ENCODE measurements around the gene UBE2J1.
"Not testable (repeated sequence)": the region's sequence is repeated elsewhere in the genome, so short reads cannot be mapped to it uniquely, and the experiment has no call there.

The UBE2J1 gene, protein sequence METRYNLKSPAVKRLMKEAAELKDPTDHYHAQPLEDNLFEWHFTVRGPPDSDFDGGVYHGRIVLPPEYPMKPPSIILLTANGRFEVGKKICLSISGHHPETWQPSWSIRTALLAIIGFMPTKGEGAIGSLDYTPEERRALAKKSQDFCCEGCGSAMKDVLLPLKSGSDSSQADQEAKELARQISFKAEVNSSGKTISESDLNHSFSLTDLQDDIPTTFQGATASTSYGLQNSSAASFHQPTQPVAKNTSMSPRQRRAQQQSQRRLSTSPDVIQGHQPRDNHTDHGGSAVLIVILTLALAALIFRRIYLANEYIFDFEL

DNA sequence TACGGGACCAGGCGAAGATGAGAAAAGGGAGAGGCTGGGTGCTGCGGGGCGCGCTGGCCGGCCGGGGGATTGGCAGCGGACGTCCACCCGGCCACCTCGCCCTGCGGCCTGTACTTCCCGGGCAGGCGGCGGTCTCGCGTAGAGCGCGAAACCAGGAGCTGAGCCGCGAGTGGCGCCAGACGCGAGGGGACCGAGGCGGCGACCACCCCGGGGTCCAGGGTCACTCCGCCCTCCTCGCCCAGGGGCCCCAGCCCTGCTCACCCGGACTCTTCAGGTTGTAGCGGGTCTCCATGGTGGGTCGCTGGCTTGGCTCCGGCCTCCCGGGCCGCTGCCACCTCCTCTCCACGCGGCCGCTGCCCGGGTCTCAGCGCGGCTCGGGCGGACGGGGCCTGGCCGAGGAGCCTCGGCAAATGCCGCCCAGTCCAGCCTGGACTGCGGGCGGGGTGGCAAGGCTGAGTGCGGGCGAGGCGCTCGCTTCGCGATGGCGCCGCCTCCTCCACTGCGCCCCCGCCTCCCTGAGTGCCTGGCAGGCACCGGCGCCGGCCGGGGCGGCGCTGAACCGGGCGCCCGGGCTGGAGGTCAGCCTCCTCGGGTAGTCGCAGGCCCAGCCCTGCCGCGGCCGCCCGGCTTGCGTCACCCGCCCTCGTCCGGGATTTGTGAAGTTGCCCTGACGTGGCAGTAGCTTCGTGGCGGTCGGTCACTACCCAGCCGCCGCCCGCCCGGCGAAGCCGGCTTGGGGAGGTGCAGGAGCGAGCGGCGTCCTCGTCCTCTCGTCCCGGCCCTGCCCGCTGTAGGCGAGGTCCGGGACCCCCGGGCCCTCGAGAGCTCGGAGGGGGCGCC is at the start of gene UBE2J1:
UBE2J1 (minus strand) TSS at position 445 of the 840 bp plus-strand sequence; CDS start at position 292, 153 bp downstream.
- peak; percentile 89 for DNase-seq (ENCODE audit: low spot score)

DNA sequence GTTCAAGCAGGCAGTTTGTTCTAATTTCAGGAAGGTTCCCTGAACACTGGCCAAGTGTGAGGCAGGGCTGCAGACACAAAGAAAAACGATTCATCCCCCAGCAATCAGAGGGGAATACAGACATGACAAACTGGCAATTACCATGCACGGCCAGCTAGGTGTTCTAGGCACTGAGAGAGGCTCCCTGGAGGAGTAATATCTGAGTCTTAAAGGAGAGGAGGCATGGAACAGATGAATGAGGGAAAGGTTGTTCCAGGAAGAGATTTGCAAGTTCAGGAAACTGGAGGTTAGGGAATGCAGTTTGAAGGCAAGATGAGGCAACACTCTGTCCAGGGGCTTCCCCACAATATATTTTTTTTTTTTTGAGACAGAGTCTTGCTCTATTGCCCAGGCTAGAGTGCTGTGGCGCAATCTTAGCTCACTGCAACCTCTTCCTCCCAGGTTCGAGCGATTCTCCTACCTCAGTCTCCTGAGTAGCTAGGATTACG is 48.4 kb upstream of the UBE2J1 start:
- DNase-seq (ENCODE audit: low spot score) = no peak

- no peak for DNase-seq (ENCODE audit: low spot score)
Observed at GRCh38 chr6:89400050-89400449, 47.5 kb upstream of the UBE2J1 start.

GRCh38 chr6:89398762-89399525 is 46.4 kb upstream of the UBE2J1 start:
- DNase-seq (ENCODE audit: low spot score) = no peak

- not testable (repeated sequence) for DNase-seq (ENCODE audit: low spot score)
Observed at GRCh38 chr6:89397884-89398283, 45.4 kb upstream of the UBE2J1 start.

DNA sequence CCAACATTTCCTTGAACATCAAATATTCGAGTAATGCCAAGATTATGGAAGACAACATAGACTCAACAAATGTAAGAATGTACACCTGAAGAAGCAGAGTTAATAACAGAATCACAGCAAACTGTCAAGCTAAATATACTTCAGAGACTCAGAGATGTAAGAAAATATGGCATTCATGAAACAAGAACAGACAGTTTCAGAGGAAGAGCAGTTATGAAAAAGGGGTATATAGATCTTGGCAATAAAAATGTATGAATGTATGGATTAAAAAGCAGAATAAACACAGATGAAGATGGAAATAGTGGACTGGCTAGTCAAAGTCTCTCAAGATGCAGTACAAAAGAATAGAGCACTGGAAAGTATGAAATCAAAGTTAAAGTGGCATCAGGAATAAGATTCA is 41.1 kb upstream of the UBE2J1 start:
- DNase-seq (ENCODE audit: low spot score) = no peak

DNA sequence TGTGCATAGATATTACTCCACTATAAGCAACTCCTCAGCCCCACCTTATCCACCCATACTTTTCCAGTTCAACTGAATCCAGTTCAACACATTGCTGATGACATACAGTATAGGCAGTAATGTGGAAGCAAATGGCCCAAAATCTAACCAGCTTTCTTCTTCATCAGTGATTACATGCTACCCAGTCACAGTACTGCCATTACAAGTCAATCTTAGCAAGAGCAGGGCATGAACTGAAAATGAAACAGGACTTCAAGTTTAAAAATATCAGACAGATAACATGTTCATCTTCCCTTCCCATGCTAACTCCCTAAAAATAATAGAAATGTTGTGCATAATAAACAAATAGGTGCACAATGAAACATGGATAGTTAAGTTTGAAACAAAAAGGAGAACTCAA is 40.3 kb upstream of the UBE2J1 start:
- no peak for DNase-seq (ENCODE audit: low spot score)

DNA sequence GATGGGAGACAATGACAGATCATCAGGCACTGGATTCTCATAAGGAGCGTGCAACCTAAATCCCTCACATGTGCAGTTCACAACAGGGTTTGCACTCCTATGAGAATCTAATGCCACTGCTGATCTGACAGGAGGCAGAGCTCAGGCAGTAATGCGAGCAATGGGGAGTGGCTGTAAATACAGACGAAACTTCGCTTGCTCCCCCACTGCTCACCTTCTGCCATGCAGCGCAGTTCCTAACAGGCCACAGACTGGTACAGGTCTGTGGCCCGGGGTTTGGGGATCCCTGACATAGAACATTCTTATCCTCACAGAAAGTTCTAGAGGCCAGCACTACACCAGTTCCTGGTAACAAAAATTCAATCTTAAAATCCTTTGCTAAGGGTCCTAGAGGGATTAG is 36.3 kb upstream of the UBE2J1 start:
- no peak for DNase-seq (ENCODE audit: low spot score)

- no peak for DNase-seq (ENCODE audit: low spot score)
Observed at GRCh38 chr6:89387516-89388201, 35.1 kb upstream of the UBE2J1 start.

- DNase-seq (ENCODE audit: low spot score) = no peak
Observed at GRCh38 chr6:89386917-89387491, 34.5 kb upstream of the UBE2J1 start.

- DNase-seq (ENCODE audit: low spot score) = no peak
Observed at GRCh38 chr6:89385846-89386245, 33.3 kb upstream of the UBE2J1 start.

DNA sequence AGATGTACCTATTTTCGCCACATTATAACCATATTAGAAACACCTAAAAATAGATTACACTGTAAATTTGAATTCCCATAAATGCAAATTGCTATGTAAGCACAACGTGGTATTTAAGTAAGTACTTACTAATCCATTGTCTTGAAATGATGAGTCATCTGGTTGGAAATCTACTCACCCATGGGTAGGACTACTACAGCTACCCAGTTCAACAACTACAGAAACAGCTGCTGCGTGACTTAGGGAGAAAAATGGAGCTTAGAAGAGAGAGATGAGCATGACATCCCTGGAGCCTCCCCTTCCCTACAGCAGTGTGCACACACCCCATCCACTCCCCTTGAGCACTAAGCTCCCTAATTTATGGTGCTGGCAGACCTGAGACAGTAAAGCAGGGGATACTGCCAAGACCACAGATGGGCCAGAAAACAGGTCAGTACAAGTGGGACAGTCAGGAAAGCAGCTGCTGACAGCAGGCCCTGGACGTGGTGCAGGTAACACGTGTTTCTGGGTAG is 32.7 kb upstream of the UBE2J1 start:
- no peak for DNase-seq (ENCODE audit: low spot score)

DNA sequence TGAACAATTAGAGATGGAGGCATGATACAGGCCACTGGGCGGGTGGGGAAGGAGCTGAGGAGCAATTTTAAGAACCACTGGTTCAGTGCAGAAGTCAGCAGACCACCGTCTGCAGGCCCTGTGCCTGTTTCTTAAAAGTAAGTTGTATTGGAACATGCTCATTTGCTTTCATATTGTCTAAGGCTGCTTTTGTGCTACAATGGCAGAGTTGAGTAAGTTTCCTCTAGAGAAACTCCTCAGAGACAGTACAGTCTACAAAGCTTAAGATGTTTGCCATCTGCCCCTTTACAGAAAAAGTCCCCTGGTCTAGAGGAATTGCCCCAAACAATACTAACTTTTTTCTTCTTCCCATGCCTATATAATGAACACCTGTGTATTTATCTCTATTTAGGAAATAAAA is 28.5 kb upstream of the UBE2J1 start:
- DNase-seq (ENCODE audit: low spot score) = no peak

DNA sequence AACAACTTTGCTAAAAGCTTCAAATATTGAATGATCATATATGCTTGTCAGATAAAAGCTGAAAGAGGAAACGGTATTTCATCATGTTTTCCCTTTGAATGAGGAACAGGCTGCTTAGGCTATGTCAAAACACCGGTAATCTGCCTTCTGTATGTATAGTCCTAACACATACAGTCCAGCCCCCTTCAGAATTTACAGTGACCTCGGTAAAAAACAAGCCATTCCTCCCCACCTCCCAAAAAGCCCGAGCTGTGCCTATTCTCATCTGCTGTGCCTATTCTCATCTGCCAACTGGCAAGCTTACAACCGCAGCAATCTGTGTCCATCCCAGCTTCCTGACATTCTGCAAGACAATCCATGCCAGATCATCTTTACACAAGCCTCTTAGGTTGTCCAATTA is 26.8 kb upstream of the UBE2J1 start:
- DNase-seq (ENCODE audit: low spot score) = no peak

DNA sequence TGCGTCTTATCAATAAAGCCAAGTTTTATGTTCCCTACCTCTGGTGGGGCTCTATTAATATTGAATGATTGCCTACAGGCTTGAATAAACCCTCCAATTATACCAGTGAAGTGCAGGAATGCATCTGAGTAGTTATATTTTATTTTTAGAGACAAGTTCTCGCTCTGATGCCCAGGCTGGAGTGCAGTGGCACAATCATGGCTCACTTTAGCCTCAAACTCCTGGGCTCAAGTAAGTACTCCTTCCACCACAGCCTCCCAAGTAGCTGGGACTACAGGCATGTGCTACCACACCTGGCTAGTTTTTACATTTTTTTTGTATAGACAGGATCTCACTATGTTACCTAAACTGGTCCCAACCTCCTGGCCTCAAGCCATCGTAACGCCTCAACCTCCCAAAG is 26.1 kb upstream of the UBE2J1 start:
- DNase-seq (ENCODE audit: low spot score) = no peak

DNA sequence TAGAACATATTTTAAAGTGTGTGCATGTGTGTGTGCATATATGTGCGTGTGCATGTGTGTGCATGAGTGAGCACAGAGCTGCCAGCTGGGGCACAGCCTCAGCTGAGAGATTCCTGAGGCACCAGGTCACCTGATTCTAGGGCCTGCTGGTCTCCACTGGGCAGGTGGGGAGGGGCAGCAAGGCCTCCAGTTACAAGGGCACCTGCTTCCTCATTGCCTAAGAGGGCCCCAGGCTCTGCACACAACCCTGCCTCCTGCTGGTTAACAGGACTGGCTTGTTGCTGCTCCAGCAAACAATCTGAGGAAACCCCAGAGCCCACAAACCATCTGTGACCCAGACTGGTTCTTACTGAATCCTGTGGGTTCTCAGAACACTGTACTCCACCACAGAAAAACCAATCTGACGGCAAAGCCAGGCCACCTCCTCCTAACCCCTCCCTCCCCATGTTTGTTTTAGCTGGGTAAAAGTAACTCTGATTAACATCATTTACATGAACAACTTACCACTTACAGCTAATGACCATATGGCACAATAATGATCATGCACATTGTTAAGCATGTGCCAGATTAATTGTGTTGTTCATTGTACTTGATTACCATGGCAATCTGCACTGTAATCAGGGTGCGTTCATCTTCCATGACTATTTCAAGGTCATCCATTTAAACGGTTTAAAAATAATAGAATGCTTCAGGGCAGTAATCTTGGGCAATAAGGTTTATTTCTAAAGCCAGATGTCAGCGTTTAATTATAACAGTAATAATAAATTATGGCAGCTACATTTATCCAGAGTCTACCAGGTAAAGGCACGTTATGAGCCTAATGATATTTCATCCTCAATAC is 23.1 kb upstream of the UBE2J1 start:
- peak; percentile 74 for DNase-seq (ENCODE audit: low spot score)

- no peak for DNase-seq (ENCODE audit: low spot score)
Observed at GRCh38 chr6:89372506-89372901, 20.0 kb upstream of the UBE2J1 start.

GRCh38 chr6:89371849-89372505 is 19.5 kb upstream of the UBE2J1 start:
- DNase-seq (ENCODE audit: low spot score) = peak; percentile 73

- DNase-seq (ENCODE audit: low spot score) = no peak
Observed at GRCh38 chr6:89368999-89369398, 16.5 kb upstream of the UBE2J1 start.

GRCh38 chr6:89368107-89368506 is 15.6 kb upstream of the UBE2J1 start:
- peak; percentile 57 for DNase-seq (ENCODE audit: low spot score)

Measured in HuH-7 (cell line).